BJ (cell line): ENCODE data around the gene WDR12. TPM values are rescaled to one million over a fixed set of nuclear protein-coding genes. Genes with fewer than 3 reads are reported as not detected.

Experiments used
- CTCF ChIA-PET: fragments of 350-600 bp; formaldehyde crosslinking; extraction: SDS; loops from one replicate; lab custom pipeline; 2021; ENCODE audit warnings: antibody characterized with exemption, inconsistent platforms; lab: Yijun Ruan, JAX
- POLR2A ChIA-PET: fragments of 300-600 bp; sonication (Branson Sonifier 250); formaldehyde crosslinking; extraction: SDS; loops from one replicate; lab custom pipeline; 2021; ENCODE audit warnings: antibody characterized with exemption; lab: Charles Lee
- DNase-seq: peaks from one replicate; pipeline ENCODE4 v3.0.0-alpha.2; 2011; ENCODE audit warnings: low read depth
- H3K27me3 ChIP-seq: 2 replicates; pipeline ENCODE4 v1.6.0; 2011; ENCODE audit warnings: low read length; ENCODE audit not compliant: control insufficient read depth, insufficient read depth
- H3K36me3 ChIP-seq: 2 replicates; pipeline ENCODE4 v1.5.1; 2011; ENCODE audit warnings: low read length; ENCODE audit not compliant: control insufficient read depth, insufficient read depth
- H3K4me3 ChIP-seq: 2 replicates; pipeline ENCODE4 v1.5.1; 2011; ENCODE audit warnings: low read depth, mild to moderate bottlenecking, control low read depth, low read length
- polyA plus RNA-seq: library from polyadenylated mRNA; depleted of rRNA; stranded (reverse); fragments of >200 nt; gene quantifications from 2 replicates; pipeline ENCODE4 v1.2.3, GENCODE V29; 2011
- TF ChIP-seq, protein P1 (sequence below): IDR thresholded peaks from 2 replicates; pipeline ENCODE4 v1.5.1; 2011; ENCODE audit warnings: low read depth, mild to moderate bottlenecking, control low read depth, inconsistent platforms, low read length, moderate library complexity; ENCODE audit not compliant: insufficient read depth

WDR12 gene
- polyA plus RNA-seq, 1 experiment: 10.6 TPM

GRCh38 chr2:202847693-202848524 is 63.6 kb downstream of the WDR12 start:
- POLR2A ChIA-PET: no interaction called here

DNA sequence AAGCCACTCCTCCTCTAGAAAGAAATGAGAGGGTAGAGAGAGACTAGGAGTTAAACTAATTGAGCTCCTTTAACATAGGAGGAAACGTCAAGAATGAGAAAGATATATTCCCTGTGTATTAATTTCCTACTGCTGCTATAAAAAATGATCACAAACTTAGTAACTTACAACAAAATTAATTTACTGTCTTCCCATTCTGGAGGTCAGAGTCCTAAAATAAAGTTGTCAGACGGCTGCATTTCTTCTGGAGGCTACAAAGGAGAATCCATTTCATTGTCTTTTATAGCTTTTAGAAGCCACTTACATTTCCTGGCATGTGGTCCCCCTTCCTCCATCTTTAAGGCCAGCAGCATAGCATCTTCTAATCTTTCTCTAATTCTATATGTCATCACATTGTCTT is 66.8 kb downstream of the WDR12 start:
- H3K4me3 ChIP-seq: no peak overlapping the region

More at GRCh38 chr2:202847693-202848524, 63.6 kb downstream of the WDR12 start:
- CTCF ChIA-PET: interaction anchor here (1.6 kb wide), 1 partner anchor 14 kb away, joined by 4 read pairs; no protein-coding TSS in a partner anchor
- no peak for DNase-seq
- Histone ChIP-seq H3K4me3 (no peak overlapping the region), H3K27me3 (no peaks in the 10 kb centered on the region), H3K36me3 (no peaks in the 10 kb centered on the region)
- TF ChIP-seq, protein P1, sequence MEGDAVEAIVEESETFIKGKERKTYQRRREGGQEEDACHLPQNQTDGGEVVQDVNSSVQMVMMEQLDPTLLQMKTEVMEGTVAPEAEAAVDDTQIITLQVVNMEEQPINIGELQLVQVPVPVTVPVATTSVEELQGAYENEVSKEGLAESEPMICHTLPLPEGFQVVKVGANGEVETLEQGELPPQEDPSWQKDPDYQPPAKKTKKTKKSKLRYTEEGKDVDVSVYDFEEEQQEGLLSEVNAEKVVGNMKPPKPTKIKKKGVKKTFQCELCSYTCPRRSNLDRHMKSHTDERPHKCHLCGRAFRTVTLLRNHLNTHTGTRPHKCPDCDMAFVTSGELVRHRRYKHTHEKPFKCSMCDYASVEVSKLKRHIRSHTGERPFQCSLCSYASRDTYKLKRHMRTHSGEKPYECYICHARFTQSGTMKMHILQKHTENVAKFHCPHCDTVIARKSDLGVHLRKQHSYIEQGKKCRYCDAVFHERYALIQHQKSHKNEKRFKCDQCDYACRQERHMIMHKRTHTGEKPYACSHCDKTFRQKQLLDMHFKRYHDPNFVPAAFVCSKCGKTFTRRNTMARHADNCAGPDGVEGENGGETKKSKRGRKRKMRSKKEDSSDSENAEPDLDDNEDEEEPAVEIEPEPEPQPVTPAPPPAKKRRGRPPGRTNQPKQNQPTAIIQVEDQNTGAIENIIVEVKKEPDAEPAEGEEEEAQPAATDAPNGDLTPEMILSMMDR: no peak

GRCh38 chr2:202842690-202843089 is 68.8 kb downstream of the WDR12 start:
- H3K36me3 ChIP-seq: no peaks in the 10 kb centered on the region
- POLR2A ChIA-PET: no interaction called here
- CTCF ChIA-PET: interaction anchor here (0.8 kb wide), 1 partner anchor 10 kb away, joined by 3 read pairs; no protein-coding TSS in a partner anchor
- H3K27me3 ChIP-seq: no peaks in the 10 kb centered on the region
- TF ChIP-seq, protein P1: no peak
- DNase-seq: no peak
- no peak overlapping the region for H3K4me3 ChIP-seq

More for the DNA sequence above, 66.8 kb downstream of the WDR12 start:
- no peak for DNase-seq
- H3K27me3 ChIP-seq: no peaks in the 10 kb centered on the region
- no peaks in the 10 kb centered on the region for H3K36me3 ChIP-seq
- CTCF ChIA-PET: interaction anchor here (0.6 kb wide), 1 partner anchor 67 kb away, joined by 3 read pairs; the partner anchor contains the start of gene WDR12
- POLR2A ChIA-PET: no interaction called here
- TF ChIP-seq, protein P1: no peak

- ChIA-PET POLR2A (interaction anchor here (0.7 kb wide), 1 partner anchor 16 kb away, joined by 6 read pairs; no protein-coding TSS in a partner anchor), CTCF (no interaction called here)
- Histone ChIP-seq H3K4me3 (no peak overlapping the region), H3K27me3 (no peaks in the 10 kb centered on the region), H3K36me3 (no peaks in the 10 kb centered on the region)
- DNase-seq: no peak
- TF ChIP-seq, protein P1: no peak
These were observed 70.2 kb downstream of the WDR12 start for GRCh38 chr2:202841090-202841867.
